PFSK-1 (cell line): ENCODE data around the gene EHMT2.

Source experiments
- FOXP2 ChIP-seq: optimal IDR thresholded peaks from 2 replicates; pipeline ENCODE3; 2011; ENCODE audit warnings: borderline replicate concordance, control low read depth, inconsistent platforms; ENCODE audit not compliant: insufficient read depth; ENCODE audit errors: extremely low read length, extremely low read depth
- POLR2AphosphoS5 ChIP-seq: IDR thresholded peaks from 2 replicates; pipeline ENCODE4 v1.6.1; 2012; ENCODE audit warnings: low read depth, mild to moderate bottlenecking, control low read depth, low read length, moderate library complexity
- REST ChIP-seq, 2 experiments: IDR thresholded peaks; 2 replicates each; pipeline versions ENCODE4 v1.6.1 to v1.8.0; 2011 to 2012; ENCODE audit warnings: low read depth in 2 of 2, low read length in 2 of 2, control low read depth in 1 of 2, inconsistent platforms in 1 of 2, mild to moderate bottlenecking in 1 of 2, moderate library complexity in 1 of 2; ENCODE audit not compliant: insufficient read depth in 1 of 2
- SIN3A ChIP-seq: IDR thresholded peaks from 2 replicates; pipeline ENCODE4 v1.6.1; 2012; ENCODE audit warnings: mild to moderate bottlenecking, low read length, moderate library complexity, borderline replicate concordance; ENCODE audit not compliant: insufficient read depth
- TAF1 ChIP-seq: IDR thresholded peaks from 2 replicates; pipeline ENCODE4 v1.6.1; 2012; ENCODE audit warnings: low read length, control low read depth, borderline replicate concordance; ENCODE audit not compliant: insufficient read depth

Gene EHMT2

DNA sequence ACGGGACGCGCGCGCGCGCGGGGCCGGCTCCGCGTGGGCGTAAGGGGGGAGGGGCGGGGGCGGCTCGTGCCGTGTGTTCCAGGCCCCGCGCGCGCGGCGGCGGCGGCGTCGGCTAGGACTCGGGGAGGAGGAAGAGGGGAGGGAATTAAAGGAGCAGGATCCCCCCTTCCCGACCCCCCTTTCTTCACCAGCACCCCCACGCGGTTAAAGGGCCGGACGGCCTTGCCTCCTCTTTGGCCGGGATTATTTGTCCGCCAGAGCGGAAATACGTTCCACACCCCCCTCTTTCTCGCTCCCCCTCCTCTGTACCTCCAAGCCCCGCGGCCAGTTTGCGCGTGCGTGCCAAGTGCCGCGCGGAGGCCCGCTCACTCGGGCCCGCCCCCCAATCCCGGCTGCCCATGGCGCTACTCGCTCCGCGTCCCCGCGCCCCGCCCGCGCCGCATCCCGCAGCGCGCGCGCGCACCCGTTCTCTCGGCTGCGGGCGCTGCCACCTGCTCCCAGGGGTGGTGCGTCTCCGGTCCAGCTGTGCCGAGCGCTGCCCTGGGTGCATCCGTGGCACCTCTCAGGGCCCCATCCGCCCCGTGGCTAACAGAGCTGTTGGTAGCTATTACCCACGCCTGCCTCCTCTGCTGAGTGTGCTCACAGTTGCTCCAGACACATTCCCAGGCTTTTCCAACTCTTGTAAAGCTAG, 4.6 kb upstream of the EHMT2 start, which contains the start of gene ZBTB12:
TSS of gene ZBTB12 (minus strand) at position 134 of the 691 bp plus-strand sequence. CDS start 781 bp downstream, outside the sequence.
- TF ChIP-seq FOXP2 (peak; percentile 71), SIN3A (peak; percentile 34; the same call in 1 of the 2 replicates), TAF1 (0 out of 2 replicates have a peak, but pooled peaks have one; percentile 49), REST (IDR thresholded peaks at IDR 0.05; ENCODE audit: insufficient read depth in 1 of 2, low read depth in 2 of 2, low read length in 2 of 2) (0 out of 4 replicates have a peak, but pooled peaks have one; percentile 3 to 32), POLR2AphosphoS5 (peak; percentile 53; the same call in 1 of the 2 replicates)

DNA sequence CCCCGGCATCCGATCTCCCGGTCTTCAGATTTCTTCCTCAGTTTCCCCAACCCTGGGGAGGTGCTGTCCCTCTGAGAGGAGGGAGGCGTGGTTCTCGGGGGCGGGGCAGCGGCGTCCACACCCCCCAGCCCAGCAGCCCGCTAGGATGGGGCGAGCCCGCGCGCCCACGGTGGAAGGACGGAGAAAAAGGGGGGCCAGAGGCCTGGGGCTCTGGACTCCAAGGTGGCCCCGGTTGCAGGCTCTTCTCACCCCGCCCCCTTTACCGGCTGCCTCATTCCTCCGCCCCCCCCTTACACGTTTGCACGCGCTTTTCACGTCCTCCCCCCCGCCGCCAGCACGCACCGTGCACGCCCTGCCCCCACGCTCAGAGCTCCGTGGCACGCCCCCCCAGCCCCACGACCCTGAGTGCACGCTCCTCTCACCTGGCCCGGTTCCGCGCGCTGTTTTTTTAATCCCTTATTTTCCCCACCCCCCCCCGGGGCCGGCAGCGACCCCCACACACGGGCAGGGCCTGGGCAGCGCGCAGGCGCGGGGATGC, 4.0 kb upstream of the EHMT2 start:
- TF ChIP-seq FOXP2 (no peak), SIN3A (peak; percentile 44; the same call in 1 of the 2 replicates)

- TF ChIP-seq REST (IDR thresholded peaks at IDR 0.05; ENCODE audit: insufficient read depth in 1 of 2, low read depth in 2 of 2, low read length in 2 of 2): no peak
- no peak for TF ChIP-seq FOXP2
- no peak for TF ChIP-seq POLR2AphosphoS5
- no peak for TF ChIP-seq SIN3A
- TF ChIP-seq TAF1: no peak
Observed at GRCh38 chr6:31900917-31901414, 3.5 kb upstream of the EHMT2 start.

DNA sequence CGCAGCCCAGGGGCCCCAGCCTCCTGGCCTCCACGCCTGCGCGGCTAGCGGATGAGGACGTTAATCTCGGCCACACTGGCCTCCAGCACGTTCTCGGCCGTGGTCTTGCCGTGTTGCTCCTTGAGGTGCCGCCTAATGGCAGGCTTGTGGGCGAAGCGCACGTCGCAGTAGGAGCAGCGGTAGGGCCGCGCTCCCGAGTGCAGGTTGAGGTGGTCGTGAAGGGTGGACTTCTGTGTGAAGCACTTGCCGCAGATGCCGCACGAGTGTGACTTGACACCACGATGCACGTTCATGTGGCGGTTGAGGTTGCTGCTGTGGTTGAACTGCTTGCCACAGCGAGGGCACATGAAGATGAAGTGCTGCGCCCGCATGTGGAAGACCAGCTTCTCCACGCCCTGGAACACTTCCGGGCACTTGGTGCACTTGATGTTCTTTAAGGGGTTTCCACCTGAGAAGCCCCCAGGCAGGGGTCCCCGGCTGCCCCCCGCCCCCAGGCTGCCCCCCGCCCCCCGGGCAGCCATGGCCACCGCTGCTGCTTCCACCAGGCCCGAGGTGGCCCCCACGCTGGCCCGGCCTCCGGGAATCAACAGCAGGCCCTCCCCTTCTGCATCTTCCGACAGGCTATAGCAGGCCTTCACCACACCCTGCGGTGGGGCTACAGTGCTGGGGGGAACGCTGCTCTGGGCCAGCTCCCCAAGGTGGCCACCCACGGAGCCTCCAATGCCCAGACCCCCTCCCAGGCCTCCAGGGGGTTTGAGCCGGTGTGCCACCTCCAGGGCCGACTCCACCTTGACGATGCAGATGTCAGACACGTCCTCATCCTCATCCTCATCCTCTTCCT, 2.6 kb upstream of the EHMT2 start:
- TF ChIP-seq REST (IDR thresholded peaks at IDR 0.05; ENCODE audit: insufficient read depth in 1 of 2, low read depth in 2 of 2, low read length in 2 of 2) (no peak), FOXP2 (no peak), POLR2AphosphoS5 (no peak), TAF1 (no peak), SIN3A (no peak)

DNA sequence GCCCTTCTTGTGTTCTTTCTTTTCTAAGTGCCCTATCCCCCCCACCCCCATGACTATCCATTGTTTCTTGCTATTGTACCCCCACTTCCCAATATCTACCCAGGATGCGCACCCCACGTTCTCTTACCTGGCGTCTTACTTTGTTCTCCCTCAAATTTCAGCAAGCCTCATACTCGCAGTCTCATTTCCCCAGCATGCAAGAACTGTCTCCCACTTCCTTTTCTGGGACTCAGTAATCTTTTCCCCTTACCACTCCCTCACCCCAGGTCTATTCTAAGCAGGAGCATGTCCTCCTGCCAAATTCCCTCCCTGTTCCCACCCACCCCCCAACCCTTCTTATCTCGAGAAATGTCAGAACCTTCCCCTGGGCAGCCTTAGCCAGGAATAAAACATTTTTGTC, 1.7 kb upstream of the EHMT2 start:
- TF ChIP-seq TAF1 (no peak), SIN3A (no peak), REST (IDR thresholded peaks at IDR 0.05; ENCODE audit: insufficient read depth in 1 of 2, low read depth in 2 of 2, low read length in 2 of 2) (no peak)
